ENCODE data around the gene TJP3.
"Not testable (repeated sequence)": the region's sequence is repeated elsewhere in the genome, so short reads cannot be mapped to it uniquely, and the experiment has no call there.

Gene TJP3

GRCh38 chr19:3765757-3766156 lies 57.6 kb downstream of the TJP3 start:
- DNase-seq (ENCODE audit: low read depth in 3 of 3, low spot score in 1 of 3) = not testable (repeated sequence)

DNA sequence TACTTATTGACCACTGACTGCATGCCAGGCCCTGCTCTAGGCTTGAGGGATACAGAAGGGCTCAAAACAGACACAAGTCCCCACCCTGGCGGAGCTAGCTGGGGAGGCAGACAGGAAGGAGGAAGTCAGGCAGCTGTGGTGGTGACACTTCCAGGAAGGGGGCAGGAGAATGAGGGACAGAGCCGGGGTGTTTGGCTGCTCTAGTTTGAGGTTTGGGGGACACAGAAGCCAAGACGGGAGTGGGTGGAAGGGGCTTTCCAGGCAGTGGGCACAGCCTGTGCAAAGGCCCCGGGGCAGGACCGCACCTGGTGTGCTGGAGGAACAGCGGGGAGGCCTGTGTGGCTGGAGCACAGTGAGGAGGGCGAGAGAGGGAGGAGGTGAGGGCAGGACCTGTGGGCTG lies 58.3 kb downstream of the TJP3 start:
- DNase-seq (ENCODE audit: low read depth in 3 of 3, low spot score in 1 of 3) = no peak

- DNase-seq (ENCODE audit: low read depth in 3 of 3, low spot score in 1 of 3) = no peak
Observed at GRCh38 chr19:3767050-3767449, 58.9 kb downstream of the TJP3 start.

GRCh38 chr19:3768015-3768747 lies 60.0 kb downstream of the TJP3 start:
- no peak for DNase-seq (ENCODE audit: low read depth in 3 of 3, low spot score in 1 of 3)

DNA sequence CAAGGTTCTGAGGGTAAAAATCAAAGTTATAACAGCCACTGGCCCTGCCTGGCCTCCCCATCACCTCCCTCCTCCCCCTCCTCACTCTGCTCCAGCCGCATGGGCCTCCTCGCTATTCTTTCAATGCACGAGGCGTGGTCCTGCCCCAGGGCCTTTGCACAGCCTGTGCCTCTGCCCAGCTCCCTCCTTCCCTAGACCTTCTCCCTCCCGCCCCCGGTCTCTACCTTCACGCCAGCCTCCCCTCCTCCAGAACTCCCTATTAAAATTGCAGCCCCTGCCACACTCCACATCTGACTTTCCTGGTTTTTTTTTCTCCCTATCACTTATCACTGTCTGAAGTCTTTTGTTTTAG lies 60.5 kb downstream of the TJP3 start:
- no peak for DNase-seq (ENCODE audit: low read depth in 3 of 3, low spot score in 1 of 3)

GRCh38 chr19:3769494-3769893 lies 61.3 kb downstream of the TJP3 start:
- no peak for DNase-seq (ENCODE audit: low read depth in 3 of 3, low spot score in 1 of 3)

DNA sequence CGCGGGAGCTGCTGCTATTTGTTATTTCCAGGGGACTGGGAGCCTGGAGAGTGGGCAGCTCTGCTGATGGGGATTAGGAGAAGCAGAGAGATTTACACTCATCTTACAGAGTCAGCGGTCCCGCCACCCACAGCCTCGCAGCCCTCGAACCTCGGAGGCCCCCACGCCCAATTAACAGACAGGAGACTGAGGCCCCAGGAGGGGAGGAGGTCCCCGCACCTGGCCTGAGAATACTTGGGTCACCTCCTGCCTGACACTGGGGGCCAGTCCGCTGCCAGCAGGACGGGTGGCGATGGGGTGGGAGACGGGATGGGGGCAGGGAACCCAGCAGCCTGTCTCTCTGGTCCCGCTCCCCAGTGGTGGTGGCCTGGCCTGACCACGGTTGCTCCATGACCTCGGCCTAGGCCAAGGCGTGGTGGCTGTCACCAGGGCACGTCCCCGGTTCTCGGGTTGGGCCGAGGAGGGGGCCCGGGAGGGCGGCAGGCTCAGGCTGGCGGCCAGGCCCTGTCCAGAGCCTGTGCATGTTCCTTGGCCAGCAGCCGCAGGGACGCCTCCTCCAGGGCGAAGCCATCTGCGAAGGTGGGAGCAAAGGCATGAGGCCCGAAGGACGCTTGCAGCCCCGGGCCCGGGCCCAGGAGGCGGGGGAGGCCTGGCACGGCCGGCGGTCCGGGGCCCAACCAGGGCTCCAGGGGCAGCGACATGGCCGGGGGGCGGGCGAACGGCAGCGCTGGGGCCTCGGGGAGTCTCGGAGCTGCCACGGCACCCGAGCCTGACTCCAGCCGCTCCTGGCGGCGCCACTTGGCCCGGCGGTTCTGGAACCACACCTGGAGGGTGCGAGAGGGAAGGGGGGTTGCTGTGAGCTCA lies 62.2 kb downstream of the TJP3 start:
- DNase-seq (ENCODE audit: low read depth in 3 of 3, low spot score in 1 of 3) = no peak

DNA sequence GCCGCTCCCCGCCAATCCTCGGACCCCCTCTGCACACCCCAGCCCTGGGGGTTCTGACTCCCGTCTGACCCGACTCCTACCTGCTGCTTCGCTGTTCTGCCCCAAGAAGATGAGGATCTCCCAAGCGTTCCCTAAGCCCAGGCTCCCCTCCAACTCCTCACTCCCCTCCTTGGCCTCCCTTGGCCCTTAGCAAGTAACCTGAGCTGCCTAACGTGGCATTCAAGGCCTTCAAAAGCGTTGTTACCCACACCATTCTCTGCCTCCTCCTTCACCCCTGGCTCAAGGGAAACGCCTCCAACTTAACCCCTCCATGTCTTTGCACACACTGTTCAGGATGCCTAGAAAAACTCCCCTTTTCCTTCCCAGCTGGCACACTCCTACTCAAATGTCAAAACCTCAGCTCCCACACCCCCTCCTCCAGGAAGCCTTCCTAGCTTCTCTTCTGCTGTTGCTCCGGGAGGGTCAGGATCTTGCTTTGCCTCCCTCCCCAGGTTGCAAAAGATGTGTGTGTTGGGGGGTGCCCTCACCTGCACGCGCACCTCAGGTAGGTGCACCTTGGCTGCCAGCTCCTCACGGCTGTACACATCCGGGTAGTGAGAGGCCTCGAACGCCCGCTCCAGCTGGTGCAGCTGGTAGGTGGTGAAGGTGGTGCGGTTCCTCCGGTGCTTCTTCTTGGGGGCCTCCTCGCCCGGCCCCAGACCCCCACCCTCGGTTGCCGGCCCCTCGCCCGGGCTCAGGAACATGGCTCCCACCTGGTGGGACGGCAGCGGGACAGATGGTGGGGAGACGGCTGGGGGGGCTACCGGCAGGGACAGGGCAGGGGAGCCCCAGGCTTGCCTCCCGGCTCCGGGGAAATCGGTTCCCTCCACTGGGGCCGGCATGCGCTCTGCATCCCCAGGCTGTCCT lies 63.1 kb downstream of the TJP3 start:
- no peak for DNase-seq (ENCODE audit: low read depth in 3 of 3, low spot score in 1 of 3)

GRCh38 chr19:3771906-3772455 lies 63.8 kb downstream of the TJP3 start, which contains the start of gene RAX2:
Gene RAX2 (minus strand): TSS chr19:3772228. CDS start chr19:3771742, 486 bp downstream.
- DNase-seq (ENCODE audit: low read depth in 3 of 3, low spot score in 1 of 3) = no peak

DNA sequence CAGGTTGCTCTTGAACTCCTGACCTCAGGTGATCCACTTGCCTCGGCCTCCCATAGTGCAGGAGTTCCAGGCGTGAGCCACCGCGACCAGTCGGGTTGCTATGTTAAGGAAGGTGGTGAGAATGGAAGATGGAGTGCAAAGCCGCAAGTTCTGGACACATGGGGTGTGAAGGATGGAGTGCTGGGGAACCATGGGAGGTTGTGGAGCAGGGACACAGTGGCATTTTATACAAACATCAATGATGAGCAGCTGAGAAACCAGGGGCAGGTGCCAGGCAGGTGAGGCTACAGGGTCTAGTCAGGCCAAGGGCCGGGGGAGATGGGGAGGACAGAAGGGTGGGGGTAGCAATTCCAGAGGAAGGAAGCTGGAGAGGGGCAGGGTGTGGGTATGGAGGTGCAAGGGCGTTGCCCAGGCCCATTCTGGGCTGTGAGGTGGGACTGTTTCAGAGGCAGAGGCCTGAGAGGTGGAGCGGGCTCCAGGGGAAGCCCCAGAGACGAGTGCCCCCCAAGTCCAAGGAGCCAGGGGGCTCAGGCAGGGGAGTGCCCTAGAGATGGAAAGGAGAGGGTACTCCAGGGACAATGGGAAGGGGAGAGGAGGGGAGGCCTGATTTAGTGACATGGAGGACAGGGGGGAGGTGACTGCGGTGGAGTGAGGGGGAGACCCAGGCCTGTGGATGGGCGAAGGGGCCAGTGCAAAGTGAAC lies 65.8 kb downstream of the TJP3 start:
- no peak for DNase-seq (ENCODE audit: low read depth in 3 of 3, low spot score in 1 of 3)

DNA sequence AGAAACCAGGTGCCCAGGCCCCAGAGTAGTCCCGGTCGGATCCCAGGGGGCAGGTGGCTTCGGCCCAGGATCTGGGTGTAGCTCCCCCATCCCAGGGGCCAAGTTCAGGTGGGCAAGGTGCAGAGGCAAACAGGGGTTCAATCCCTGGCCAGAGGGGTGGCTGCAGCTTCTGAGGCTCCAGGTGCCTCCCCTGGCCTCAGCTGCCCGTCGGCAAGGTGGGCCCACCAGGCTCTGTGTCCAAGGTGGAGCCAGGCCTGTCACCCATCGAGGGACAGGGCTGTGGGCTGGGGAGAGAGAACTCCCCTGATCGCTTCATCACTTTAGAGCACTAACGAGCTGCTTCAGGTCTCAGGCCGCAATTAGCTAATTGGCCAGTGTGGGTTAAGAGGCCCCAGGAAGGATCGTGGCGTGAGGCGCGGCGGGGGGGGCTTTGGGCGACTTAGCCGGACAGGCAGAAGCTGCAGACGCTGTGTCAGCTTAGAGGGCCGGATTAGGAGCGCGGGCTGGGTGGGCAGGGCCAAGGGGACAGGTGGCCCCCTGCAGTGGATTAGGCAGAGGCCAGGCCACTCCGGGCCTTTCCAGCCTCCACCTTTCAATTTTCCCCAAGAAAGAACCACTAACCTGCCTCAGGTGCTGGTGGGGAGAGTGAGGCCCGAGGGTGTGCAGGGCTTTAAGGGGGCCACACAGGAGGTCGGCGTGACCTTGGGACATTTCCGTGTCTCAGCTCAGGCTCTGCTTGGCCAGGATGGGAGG lies 66.6 kb downstream of the TJP3 start:
- no peak for DNase-seq (ENCODE audit: low read depth in 3 of 3, low spot score in 1 of 3)

GRCh38 chr19:3775374-3775711 lies 67.2 kb downstream of the TJP3 start:
- no peak for DNase-seq (ENCODE audit: low read depth in 3 of 3, low spot score in 1 of 3)

GRCh38 chr19:3775831-3776230 lies 67.6 kb downstream of the TJP3 start:
- DNase-seq (ENCODE audit: low read depth in 3 of 3, low spot score in 1 of 3) = no peak

DNA sequence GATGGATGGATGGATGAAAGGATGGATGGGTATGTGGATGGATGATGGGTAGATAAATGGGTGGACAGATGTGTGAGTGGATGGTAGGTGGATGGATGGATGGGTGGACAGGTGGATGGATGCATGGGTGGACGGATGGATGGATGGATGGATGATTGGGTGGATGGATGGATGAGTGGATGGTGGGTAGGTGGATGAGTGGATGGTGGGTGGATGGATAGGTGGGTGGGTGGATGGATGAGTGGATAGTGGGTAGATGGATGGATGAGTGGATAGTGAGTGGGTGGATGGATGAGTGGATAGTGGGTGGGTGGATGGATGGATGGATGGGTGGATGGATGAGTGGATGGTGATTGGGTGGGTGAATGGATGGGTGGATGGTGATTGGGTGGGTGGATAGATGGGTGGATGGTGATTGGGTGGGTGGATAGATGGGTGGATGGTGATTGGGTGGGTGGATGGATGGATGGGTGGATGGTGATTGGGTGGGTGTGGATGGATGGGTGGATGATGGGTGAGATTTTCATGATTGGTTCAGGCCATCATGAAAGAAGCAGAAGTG lies 68.4 kb downstream of the TJP3 start:
- DNase-seq (ENCODE audit: low read depth in 3 of 3, low spot score in 1 of 3) = no peak

DNA sequence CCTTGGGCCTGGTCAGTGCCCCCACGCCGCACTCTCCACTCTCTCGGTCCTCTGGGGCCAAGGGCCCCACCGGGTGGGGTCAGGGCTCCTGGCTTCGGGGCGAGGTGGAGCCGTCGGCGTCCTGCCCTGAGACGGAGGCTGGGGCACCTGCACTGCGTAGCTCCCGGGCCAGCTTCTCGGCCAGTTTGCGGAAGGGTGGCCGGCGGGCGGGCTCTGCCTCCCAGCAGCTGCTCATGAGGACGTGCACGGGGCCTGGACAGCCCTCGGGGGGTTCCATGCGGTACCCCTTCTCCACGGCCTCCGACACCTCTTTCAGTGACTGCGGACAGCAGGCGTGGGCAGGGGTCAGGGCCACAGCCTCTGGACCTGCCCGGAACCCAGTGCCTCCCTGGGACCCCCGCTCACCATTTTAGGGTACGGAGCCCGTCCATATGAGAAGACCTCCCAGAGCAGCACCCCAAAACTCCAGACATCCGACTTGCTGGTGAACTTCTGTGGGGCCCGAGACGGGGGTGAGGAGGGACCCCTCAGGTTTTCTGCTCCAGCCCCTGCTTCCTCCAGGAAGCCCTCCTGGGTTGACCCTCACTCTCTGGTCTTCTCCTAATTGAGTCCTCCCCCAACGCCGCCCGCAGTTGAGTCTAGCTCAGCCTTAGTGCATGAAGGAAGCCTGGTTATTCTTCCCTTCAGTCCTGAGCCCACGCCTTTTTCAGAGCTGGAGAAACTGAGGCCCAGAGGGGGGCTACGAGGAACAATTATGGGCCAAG lies 70.1 kb downstream of the TJP3 start:
- DNase-seq (ENCODE audit: low read depth in 3 of 3, low spot score in 1 of 3) = no peak

GRCh38 chr19:3778899-3779723 lies 70.9 kb downstream of the TJP3 start:
- DNase-seq (ENCODE audit: low read depth in 3 of 3, low spot score in 1 of 3) = no peak

GRCh38 chr19:3780786-3781304 lies 72.7 kb downstream of the TJP3 start:
- no peak for DNase-seq (ENCODE audit: low read depth in 3 of 3, low spot score in 1 of 3)

- no peak for DNase-seq (ENCODE audit: low read depth in 3 of 3, low spot score in 1 of 3)
Observed at GRCh38 chr19:3781603-3782002, 73.4 kb downstream of the TJP3 start.

Data from stimulated activated CD4-positive, alpha-beta T cell treated with anti-CD3 and anti-CD28 coated beads, TNF-alpha, amount 100 ng/mL, for 1 hour (primary cell).